Activated CD8-positive, alpha-beta memory T cell treated with anti-CD3 and anti-CD28 coated beads, Interleukin-2, amount 50 U/mL, for 24 hours (primary cell): ENCODE measurements around the gene PERP.
"Not testable (repeated sequence)": the region's sequence is repeated elsewhere in the genome, so short reads cannot be mapped to it uniquely, and the experiment has no call there.

ENCODE experiments used
- DNase-seq: peaks from one replicate; pipeline ENCODE4 v3.0.0-alpha.2; 2020; ENCODE audit errors: extremely low read depth

The PERP gene

GRCh38 chr6:138107078-138107751, at the start of gene PERP:
PERP (minus strand) TSS chr6:138107419; CDS start chr6:138107340, 79 bp downstream.
- no peak for DNase-seq

DNA sequence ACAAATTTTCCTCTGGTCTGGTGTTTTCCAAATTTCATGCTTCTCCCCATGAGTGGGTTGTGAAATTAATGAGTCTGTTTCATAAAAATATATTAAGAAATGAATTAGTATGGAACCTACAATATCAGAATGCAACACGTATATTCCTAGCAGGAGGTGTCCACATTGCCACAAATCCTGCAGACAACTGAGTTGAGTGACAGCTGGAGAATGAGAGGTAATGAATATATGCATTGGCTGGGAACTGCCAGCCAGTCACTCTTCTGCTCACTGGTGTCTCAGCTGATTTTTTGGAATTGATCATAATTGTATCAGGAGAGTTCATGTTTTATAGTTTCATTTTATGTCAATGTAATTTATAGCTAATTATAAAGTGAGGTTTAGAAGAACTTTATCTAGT, 48.2 kb upstream of the PERP start:
- no peak for DNase-seq

GRCh38 chr6:138146544-138146943, 39.3 kb upstream of the PERP start:
- no peak for DNase-seq

- DNase-seq: no peak
Measured at GRCh38 chr6:138145402-138145801, 38.2 kb upstream of the PERP start.

DNA sequence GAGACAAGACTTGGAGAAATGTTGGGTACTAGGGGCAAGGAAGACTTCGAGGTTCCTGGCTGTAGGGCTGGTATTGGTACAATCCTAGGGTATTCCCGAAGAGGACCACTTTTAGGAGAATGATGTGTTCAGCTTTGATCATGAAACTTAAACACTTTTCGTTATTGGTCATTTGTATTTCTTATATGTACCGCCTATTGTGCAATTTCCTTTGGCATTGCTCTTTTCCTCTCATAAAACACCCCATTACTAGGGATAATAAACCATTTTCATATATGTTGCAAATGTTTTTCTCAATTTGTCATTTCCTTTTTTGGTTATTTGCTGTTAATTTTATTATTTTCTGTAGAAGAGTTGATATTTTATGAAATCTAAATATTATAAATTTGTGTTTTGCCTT, 35.6 kb upstream of the PERP start:
- DNase-seq: no peak

DNA sequence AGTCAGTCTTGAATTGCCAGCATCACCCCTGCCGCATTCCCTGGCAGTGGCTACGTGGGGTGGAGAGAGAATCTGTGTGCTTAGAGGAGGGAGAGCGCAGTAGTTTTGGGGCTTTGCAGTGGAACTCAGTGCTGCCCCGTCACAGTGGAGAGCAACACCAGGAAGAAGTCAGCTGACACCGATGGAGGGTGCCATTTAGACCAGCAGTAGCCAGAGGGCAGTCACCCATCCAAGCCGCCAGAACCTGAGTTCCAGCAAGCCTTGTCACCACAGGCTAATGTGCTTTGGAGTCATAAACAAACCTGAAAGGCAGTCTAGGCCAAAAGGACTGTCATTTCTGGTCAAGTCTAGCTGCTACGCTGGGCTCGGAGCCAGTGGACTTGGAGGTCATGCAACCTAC, 22.0 kb upstream of the PERP start:
- DNase-seq: no peak

- DNase-seq: no peak
Measured at GRCh38 chr6:138128096-138128495, 20.9 kb upstream of the PERP start.

GRCh38 chr6:138124096-138124495, 16.9 kb upstream of the PERP start:
- no peak for DNase-seq

GRCh38 chr6:138119976-138120375, 12.8 kb upstream of the PERP start:
- no peak for DNase-seq

DNA sequence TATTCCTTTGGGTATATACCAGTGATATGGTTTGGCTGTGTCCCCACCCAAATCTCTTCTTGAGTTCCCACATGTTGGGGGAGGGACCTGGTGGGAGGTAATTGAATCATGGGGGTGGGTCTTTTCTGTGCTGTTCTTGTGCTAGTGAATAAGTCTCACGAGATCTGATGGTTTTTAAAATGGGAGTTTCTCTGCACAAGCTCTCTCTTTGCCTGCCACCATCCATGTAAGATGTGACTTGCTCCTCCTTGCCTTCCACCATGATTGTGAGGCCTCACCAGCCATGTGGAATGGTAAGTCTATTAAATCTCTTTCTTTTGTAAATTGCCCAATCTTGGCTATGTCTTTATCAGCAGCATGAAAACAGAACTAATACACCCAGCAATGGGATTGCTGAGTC, 12.0 kb upstream of the PERP start:
- not testable (repeated sequence) for DNase-seq

- no peak for DNase-seq
Measured at GRCh38 chr6:138117376-138117914, 10.2 kb upstream of the PERP start.

GRCh38 chr6:138116661-138116999, 9.4 kb upstream of the PERP start:
- DNase-seq: no peak

- no peak for DNase-seq
Measured at GRCh38 chr6:138115877-138116660, 8.8 kb upstream of the PERP start.

- no peak for DNase-seq
Measured at GRCh38 chr6:138115201-138115600, 8.0 kb upstream of the PERP start.

- DNase-seq: no peak
Measured at GRCh38 chr6:138113588-138114210, 6.5 kb upstream of the PERP start.

DNA sequence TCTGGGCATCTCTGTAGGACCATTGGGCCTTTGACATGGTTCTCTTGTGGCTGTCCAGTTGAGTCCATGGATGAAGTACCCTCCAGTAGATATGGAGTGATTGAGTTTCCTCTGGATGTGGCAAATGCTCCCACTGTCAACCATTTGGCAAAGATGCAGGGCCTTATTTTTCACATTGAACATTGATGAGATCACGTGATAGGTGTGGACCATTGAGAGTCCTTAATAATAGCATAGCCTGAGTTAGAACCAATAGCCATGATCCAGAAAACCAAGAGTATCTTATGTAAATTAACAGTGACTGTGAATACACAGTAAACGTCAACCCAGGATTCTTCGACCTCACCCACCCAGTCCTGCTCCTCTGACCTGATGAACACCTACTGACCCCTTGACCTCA, 3.0 kb upstream of the PERP start:
- DNase-seq: no peak

DNA sequence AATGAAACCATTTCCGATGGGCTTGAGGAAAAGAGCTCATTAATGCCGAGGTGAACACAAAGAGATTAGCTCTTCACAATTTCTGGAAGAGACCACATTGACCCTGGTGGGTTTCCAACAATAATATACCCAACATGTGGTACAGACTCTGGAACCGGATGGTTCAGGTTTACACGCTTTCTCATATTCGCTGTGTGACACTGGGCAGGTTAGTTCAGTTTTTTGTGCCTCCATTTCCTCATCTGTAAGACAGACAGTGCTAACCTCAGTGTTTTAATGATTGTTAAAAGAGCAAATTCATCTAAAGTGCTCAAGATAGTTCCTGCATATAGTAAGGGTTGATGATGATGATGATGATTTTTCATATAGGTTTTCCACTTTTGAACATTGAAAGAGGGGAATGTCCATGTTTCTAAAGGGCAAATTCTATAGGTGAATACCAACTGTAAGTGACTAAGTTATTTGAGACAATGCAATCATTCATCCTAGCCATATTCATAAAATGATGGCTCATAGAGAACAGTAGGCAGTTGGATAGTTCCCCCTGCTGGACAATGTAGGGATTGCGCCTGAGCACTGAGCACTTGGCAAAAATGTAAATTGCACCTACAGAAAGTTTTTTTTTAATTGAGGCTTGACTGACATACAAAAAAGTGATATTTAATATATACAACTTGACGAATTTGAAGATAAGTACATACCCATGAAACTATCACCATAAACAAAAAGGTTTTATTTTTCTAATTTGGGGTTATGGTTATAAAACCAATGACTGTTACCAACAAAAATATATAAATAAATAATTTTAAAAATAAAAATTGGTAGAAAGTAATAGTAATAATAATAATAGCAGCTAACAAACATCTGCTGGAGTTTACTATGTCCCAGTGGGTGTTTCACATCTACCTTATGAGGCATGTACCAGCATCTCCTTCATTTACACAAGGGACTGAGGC, 2.1 kb upstream of the PERP start:
- DNase-seq: peak; percentile 57

DNA sequence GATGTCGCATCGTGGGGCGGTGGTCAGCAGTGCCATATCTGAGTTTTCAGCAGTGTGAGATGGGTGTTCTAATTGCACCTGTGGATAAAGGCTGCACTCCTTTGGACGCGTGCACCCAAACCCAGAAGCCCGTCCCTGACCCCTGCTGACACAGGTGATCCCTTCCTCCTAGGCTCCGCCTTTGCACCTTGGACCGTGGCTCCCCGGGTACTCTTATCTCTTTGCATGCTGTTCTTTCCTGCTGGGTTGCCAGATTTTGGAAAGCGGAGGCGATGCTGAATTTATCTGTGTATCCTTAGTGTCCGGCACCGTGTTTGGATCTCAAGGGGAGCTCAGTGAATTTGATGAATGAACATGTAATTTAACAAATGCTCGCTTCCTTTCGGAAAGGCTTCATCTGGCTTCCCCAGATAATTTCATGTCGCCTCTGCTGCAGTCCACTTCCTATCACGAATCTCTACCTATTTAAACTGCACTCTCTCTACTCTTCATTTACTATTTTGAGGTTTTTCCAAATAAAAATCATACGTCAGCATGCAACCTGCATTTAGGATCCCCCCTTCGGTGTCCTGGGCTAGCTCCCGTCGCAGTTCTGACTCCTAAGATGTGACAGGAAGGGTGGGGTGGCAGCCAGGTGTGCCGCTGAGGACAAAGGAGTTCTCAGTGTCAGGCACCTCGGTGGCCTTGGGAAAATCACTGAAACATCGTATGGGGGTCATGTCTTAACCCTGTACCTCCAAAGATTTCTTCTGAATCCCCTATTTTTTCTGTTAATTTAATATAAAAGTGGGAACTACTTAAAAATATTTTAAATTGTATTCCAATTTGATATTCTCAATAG, 753 bp upstream of the PERP start:
- no peak for DNase-seq

GRCh38 chr6:138106665-138107077, 548 bp downstream of the PERP start:
- no peak for DNase-seq

DNA sequence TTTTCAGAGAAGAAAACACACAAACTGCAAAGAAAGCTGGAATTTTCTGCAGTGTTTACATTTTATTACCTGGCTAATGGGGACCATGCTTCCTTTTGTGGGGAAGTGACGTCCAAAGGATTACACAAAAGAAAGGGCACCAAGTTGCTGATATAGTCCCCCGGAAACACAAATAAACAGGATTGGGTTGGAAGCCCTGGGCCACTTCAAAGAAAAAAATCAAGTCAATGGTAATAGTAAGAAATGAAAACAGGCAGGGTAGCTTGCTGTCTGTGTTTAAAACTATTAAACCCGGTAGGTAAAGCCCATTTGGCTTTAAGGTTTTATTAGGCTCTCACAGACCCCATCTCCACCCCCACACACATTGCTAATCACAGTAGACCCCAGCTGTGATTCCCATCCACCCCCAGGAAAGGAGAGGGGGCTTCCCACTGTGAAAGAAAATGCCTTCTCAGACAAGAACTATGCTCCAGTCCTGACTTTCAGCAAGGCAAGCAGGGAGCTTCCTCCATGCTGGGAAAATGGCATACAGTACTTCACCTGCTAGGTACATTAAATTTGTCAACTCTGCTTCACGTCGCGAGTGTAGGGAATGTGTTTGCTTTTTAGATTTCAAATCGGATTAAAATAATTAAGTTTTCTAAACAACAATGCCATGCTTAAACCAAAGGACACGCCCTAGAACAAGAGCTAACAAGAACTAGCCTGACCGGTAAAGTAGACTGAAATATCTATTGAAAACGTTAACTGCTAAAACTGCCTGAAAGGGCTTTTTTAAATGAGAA, 1.1 kb downstream of the PERP start:
- no peak for DNase-seq
